NCI-H1092 (cell line): ENCODE measurements around the gene TXNL4A.
A peak's percentile ranks its signal among the peaks of the same experiment; 100 is the strongest.

Source experiments
- DNase-seq: peaks from one replicate; lab custom pipeline; 2025; lab: John Stamatoyannopoulos, UW

Gene TXNL4A

GRCh38 chr18:79948719-79949411 lies 39.5 kb downstream of the TXNL4A start:
- DNase-seq = no peak

- DNase-seq = no peak
Observed at GRCh38 chr18:79947881-79948610, 40.3 kb downstream of the TXNL4A start.

GRCh38 chr18:79947054-79947755 lies 41.2 kb downstream of the TXNL4A start:
- no peak for DNase-seq

- DNase-seq = no peak
Observed at GRCh38 chr18:79945118-79946042, 43.0 kb downstream of the TXNL4A start.

- no peak for DNase-seq
Observed at GRCh38 chr18:79944746-79945117, 43.6 kb downstream of the TXNL4A start.

- peak; percentile 28 for DNase-seq
Observed at GRCh38 chr18:79944126-79944731, 44.1 kb downstream of the TXNL4A start.

- no peak for DNase-seq
Observed at GRCh38 chr18:79943608-79944125, 44.7 kb downstream of the TXNL4A start.

GRCh38 chr18:79942786-79943607 lies 45.4 kb downstream of the TXNL4A start:
- DNase-seq = no peak

GRCh38 chr18:79942211-79942610 lies 46.2 kb downstream of the TXNL4A start:
- DNase-seq = no peak

GRCh38 chr18:79941473-79942119 lies 46.8 kb downstream of the TXNL4A start:
- no peak for DNase-seq

GRCh38 chr18:79940814-79941472 lies 47.4 kb downstream of the TXNL4A start:
- DNase-seq = no peak

- no peak for DNase-seq
Observed at GRCh38 chr18:79940126-79940813, 48.1 kb downstream of the TXNL4A start.

GRCh38 chr18:79939096-79939495 lies 49.3 kb downstream of the TXNL4A start:
- DNase-seq = no peak

- DNase-seq = no peak
Observed at GRCh38 chr18:79938196-79938595, 50.2 kb downstream of the TXNL4A start.

- DNase-seq = no peak
Observed at GRCh38 chr18:79937103-79937860, 51.1 kb downstream of the TXNL4A start.

- no peak for DNase-seq
Observed at GRCh38 chr18:79936641-79937040, 51.7 kb downstream of the TXNL4A start.

GRCh38 chr18:79935925-79936324 lies 52.4 kb downstream of the TXNL4A start:
- no peak for DNase-seq

GRCh38 chr18:79935499-79935898 lies 52.9 kb downstream of the TXNL4A start:
- no peak for DNase-seq
